T-helper 22 cell (primary cell): ENCODE data around the gene DENND2C.

Experiments used
- DNase-seq: peaks from one replicate; pipeline ENCODE4 v3.0.0-alpha.2; 2020; ENCODE audit warnings: low read depth

The DENND2C gene

GRCh38 chr1:114669562-114670082 lies at the start of gene DENND2C:
TSS of gene DENND2C (minus strand) at chr1:114670049. CDS start at chr1:114625984, 44,065 bp downstream.
- no peak for DNase-seq

- DNase-seq, result no peak
Measured at GRCh38 chr1:114719424-114719787, 49.6 kb upstream of the DENND2C start.

DNA sequence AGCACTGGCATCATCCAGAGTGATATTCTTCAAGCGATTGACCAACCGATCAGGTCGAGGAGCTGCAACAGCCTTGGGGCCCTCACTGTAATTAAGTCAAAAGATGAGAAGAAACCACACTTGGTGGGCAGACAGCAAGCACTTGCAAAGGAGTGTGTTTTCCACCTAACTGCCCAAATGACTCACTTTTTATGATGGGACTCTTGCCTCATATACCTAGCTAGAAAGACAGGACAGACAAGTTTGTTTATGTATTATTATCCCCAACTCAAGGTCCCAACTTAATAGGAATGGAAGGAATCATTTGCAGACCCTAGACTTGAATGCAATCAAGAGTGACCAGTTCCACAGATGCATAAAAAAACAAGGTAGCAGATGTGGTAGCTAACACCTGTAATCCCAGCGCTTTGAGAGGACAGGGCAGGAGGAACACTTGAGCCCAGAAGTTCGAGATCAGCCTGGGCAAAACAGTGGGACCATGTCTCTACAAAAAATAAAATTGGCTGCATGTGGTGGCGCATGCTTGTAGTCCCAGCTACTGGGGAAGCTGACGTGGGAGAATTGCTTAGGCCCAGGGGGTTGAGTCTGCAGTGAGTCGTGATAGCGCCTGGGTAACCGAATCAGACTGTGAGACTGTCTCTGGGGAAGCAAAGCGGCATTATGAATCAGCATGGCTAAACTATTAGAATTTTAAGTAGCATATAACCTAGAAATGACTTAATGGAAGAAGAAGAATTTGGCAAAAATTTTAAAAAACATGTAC lies 49.0 kb upstream of the DENND2C start:
- no peak for DNase-seq

DNA sequence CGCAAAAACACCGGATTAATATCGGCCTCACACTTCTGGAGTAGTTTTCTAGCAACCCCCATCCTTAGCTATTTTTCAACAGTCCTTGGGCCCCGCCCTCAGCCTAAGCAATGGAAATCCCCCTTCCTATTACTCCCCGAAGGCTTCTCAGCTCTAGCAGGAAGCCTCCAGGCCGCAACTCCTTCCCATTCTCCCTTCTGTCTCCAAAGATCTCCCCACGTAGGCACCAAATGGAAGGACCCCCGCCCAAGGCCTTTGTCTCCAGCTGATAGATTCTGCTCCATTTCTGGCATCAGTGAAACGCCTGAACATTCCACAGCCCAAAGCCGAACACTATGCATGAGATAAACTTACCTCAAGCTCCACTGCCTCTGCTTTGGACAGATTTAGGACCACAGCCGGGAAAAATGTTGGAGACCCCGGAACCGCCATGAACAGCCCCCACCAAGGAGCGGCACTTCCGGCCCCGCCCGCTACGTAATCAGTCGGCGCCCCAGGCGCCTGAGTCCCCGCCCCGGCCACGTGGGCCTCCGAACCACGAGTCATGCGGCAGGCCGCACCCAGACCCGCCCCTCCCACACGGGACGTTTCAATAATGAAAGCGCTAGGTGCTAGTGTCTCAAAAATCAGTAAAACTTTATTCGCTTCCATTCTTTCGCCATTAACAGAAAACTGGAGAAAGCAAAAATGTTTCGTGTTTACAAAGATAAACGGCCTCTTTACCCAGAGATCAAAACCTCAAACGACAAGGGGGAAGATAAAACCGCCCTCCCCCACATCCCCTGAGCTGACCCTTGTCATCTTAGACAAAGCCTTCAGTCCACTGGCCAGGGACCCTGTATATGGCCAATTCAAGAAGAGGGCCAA lies 46.7 kb upstream of the DENND2C start, which contains the start of gene NRAS:
TSS of gene NRAS (minus strand) at position 468 of the 867 bp plus-strand sequence. CDS start 611 bp downstream, outside the sequence.
- DNase-seq, result peak; percentile 90

- DNase-seq, result no peak
Measured at GRCh38 chr1:114715952-114716303, 46.1 kb upstream of the DENND2C start.

GRCh38 chr1:114712977-114713376 lies 43.1 kb upstream of the DENND2C start:
- DNase-seq, result no peak

- no peak for DNase-seq
Measured at GRCh38 chr1:114710360-114710759, 40.5 kb upstream of the DENND2C start.

GRCh38 chr1:114707604-114708003 lies 37.8 kb upstream of the DENND2C start:
- no peak for DNase-seq

GRCh38 chr1:114703242-114703641 lies 33.4 kb upstream of the DENND2C start:
- no peak for DNase-seq

- no peak for DNase-seq
Measured at GRCh38 chr1:114702737-114703136, 32.9 kb upstream of the DENND2C start.

GRCh38 chr1:114701931-114702330 lies 32.1 kb upstream of the DENND2C start:
- DNase-seq, result no peak

GRCh38 chr1:114700036-114700600 lies 30.3 kb upstream of the DENND2C start:
- DNase-seq, result no peak

- DNase-seq, result no peak
Measured at GRCh38 chr1:114696810-114697209, 27.0 kb upstream of the DENND2C start.

DNA sequence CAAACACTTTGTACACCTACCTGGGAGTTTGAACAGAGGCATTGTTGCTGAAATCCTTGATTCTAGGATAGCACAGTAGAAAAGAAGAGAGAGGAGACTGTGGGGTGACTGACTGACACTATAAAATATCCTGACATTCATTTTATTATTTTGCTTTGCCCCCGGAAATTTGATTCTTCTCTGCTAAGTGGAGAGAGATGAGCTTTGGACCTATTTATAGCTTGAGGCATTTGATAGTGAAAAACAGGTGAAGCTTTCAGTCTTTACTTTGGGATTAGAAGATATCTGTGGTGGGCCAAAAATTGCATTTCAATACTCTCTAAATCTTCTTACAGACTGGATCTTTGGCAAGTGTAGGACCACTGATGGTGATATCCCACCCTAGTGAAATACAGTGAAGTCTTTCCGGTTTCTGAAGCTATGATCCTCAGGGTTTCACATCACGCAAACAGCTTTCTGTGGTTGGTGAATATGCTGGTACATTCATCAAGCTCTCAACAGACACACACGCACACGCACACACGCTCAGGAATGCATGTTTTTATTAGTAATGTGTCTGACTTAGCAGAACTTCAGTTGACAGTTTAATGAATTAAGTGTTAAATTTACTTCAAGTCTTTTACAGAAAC lies 25.7 kb upstream of the DENND2C start, which contains the start of gene AMPD1:
TSS of gene AMPD1 (minus strand) at position 117 of the 629 bp plus-strand sequence. CDS start at position 42, 75 bp downstream.
- no peak for DNase-seq

GRCh38 chr1:114694540-114695310 lies 24.9 kb upstream of the DENND2C start:
- DNase-seq, result no peak

DNA sequence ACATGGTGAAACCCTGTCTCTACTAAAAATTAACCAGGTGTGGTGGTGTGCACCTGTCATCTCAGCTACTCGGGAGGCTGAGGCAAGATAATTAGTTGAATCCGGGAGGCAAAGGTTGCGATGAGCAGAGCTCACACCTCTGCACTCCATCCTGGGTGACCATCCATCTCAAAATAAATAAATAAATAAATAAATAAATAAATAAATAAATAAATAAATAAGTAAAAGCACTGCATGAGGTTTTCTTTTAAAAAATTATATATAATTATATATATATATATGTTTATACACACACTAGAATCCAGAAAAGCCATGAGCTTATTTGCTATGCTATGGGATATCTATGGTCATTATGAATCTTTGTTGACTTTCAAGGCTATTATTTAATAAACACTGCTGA lies 23.1 kb upstream of the DENND2C start:
- no peak for DNase-seq

DNA sequence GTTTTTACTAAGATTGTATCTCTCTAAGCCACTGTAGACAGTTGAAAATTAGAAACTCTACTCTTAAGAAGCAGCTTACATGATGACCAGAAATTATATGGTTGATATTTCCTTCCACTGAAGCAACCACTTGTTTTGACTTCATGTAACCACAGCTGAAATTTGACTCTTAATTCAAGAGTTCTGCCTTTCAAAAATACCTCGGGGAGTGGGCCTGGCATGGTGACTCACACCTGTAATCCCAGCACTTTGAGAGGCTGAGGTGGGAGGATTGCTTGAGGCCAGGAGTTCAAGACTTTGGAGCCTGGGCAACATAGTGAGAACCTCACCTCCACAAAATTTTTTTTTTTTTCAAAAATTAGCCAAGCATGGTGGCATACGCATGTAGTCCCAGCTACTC lies 21.2 kb upstream of the DENND2C start:
- no peak for DNase-seq

DNA sequence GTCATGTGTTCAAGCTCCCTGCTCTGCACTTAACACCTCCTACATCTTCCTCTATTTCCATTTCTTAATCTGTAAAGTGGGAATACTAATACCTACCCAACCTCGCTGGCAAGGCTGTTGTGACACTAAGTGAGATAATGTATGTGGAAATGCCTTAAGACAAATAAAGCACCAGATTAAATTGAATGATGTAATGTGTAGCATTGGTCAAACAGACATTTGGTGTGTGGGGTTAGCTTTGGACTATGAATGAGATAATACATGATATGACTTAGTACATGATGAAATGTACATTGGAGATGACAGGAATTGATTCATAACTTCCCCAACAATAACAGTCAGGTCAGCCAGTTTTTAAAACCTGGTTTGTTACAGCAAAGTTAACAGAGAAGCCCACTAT lies 20.3 kb upstream of the DENND2C start:
- no peak for DNase-seq

DNA sequence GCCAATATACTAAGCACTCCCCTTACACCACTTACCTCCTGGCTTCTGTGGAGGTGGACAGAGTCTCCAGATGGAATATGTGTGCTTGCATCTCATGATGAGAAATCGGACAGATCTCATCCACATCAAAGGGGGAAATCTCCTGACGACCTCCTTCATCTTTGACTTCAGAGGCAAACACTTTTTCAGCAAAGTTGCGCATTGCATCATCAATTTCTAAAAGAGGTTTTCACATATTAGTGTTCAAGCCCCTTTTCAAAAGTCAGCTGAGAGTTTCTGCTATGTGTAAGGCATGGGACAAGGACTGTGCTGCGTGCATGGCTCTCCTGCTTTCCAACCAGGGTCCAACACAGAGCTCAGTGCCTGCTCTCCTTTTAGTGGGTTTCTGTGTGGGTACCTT lies 18.7 kb upstream of the DENND2C start:
- DNase-seq, result no peak

- DNase-seq, result no peak
Measured at GRCh38 chr1:114685851-114686250, 16.0 kb upstream of the DENND2C start.

DNA sequence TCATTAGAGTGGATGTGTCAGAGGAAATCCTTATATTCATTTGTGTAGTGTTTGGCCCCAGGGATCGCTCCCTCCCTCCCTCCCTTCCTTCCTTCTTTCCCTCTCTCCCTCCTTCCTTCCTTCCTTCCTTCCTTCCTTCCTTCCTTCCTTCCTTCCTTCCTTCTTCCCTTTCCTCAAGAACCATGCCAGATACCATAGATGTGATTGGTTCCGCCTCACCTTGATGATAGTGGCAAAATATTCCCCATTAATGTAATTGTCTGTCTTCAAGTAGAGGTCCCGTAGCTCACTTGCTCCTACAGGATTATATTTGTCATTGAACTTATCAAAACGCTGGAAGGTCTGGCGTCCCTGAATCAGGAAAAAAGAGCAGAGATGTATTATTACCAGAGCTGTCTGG lies 7.8 kb upstream of the DENND2C start:
- no peak for DNase-seq
